Activated gamma-delta T cell (primary cell): Measurements from ENCODE around the gene TTLL3.
"Not testable (repeated sequence)": the region's sequence is repeated elsewhere in the genome, so short reads cannot be mapped to it uniquely, and the experiment has no call there.

ENCODE experiments used
- DNase-seq: peaks from one replicate; lab custom pipeline; 2025; lab: John Stamatoyannopoulos, UW
- total RNA-seq, 2 donors: gene quantifications; one replicate each; lab custom pipeline; 2026; lab: John Stamatoyannopoulos, UW

TTLL3 gene, protein sequence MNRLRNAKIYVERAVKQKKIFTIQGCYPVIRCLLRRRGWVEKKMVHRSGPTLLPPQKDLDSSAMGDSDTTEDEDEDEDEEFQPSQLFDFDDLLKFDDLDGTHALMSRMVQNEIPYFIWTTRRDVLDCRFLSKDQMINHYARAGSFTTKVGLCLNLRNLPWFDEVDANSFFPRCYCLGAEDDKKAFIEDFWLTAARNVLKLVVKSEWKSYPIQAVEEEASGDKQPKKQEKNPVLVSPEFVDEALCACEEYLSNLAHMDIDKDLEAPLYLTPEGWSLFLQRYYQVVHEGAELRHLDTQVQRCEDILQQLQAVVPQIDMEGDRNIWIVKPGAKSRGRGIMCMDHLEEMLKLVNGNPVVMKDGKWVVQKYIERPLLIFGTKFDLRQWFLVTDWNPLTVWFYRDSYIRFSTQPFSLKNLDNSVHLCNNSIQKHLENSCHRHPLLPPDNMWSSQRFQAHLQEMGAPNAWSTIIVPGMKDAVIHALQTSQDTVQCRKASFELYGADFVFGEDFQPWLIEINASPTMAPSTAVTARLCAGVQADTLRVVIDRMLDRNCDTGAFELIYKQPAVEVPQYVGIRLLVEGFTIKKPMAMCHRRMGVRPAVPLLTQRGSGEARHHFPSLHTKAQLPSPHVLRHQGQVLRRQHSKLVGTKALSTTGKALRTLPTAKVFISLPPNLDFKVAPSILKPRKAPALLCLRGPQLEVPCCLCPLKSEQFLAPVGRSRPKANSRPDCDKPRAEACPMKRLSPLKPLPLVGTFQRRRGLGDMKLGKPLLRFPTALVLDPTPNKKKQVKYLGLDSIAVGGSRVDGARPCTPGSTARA
- total RNA-seq: 25.5 to 27.8 reads per million in 2 donors

DNA sequence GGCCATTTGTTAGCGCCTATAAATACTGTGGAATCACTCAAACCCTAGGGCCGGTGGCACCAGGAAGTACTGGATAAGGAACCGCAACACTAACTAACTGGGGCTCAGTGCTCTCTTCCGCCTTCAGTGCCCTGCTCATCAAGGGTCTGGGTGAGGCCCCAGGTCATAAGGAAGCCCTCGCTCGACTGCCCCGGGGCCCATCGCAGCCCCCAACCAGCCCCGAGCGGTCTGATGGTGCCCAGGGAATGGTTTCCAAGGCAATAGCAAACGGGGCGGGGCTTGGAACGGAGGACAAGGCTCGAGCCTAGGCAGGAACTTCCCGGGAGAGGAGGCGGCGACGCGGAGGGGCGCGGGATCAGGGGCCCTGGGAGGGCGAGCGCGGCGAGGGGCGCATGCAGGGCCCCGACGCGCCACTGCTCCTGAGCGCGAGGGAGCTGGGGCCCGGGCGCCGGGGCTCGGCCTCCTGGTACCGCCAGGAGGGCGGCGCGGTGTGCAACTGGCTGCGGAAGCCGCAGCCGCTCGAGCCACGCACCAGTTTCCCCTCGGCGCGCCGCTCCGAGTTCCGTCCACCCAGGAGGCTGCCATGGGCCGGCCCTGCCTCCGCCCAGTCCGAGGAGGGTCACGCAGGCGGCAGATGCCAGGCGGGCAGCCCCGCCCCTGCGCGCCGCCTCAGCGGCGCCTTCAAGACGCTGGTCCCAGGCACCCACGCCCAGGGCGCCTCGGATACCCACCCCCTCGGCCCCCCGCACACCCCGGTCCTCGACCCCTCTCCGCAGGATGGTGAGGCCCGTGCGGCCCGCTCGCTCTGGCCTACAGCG is at the start of gene TTLL3:
Gene TTLL3, plus strand, starts transcription at position 648 of the 818 bp plus-strand sequence. CDS start 400 bp downstream, outside the sequence.
- DNase-seq: peak; percentile 23

DNA sequence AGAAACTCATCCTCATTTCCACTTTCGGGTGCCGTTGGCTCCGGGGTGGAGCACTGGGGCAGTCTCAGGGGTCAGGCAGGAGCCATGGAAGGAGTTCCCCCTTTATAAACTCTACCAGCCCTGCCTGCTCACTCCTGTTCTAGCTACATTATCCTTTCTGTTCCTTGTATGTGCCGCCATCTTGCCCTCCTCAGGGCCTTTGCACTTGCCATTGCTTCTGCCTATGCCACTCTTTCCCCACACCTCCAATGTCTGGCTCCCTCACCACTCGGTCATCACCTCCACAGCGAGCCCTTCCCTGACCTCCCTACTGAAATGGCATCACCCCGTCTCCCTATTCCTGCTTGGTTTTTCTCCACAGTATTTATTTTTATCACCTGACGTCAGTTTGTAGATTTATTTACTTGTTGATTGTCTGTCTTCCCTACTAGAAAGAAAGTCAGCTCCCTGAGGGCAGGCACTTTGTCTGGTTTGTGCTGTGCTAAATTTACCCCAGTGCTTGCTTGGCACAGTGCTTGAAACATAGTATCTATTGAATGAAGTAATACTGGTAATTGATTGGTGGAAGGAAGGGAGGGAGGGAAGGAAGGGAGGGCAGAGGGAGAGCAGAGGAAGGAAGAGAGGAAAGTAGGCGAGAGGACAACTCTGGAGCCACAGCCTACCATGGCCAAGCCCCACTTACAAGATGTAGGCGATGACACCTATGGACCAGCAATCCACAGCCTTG is 49.1 kb upstream of the TTLL3 start:
- DNase-seq: no peak

DNA sequence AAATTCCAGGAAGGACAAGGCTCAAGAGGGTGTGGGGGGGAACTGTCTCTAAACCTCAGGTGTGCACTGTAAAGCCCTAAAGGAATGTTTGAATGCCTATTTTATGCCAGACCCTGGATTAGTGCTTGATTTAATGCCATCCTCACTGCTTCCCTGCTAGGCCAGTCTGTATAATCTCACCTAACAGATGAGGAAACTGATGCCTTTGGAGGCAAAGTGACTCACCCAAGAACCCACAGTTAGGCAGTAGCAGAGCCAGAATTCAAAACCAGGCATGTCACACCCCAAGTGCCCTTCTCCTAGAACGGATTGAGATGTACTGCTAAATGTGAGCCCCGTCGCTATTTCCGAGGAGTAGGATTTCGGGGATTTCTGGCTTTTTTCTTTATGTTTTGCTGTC is 48.1 kb upstream of the TTLL3 start:
- DNase-seq: no peak

DNA sequence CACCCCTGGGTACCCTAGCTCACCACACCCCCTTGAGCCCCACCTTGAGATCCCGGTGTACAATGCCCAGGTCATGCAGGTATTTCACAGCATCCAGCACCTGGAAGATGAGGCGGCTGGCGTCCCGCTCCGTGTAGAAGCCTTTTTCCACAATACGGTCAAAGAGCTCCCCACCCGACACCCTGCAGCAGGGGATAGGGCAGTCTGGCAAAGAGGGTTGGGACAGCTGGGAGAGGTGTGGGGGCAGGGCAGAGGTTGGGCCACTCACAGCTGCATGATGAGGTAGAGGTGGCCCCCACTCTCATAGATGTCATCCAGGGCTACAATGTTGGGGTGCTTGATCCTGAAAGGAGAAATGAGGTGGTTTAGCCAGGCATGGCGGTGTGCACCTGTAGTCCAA is 47.2 kb upstream of the TTLL3 start:
- no peak for DNase-seq

DNA sequence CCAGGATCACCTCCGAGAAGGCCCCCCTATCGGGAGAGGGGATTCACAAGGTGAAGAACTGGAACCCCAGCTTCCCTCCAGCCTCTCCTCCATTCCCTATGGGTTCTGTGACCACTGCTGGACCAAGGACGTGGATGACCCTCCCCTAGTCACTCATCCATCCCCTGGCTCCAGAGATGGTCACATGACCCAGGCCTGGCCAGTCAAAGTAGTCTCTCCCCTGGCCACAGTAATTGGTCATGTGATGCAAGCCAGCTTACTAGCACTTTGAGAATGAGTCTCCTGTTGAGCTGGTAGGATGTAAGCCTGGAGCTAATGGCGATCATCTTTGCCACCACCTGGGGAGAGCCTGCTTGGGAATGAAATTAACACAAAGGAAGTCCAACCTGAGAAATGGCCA is 44.2 kb upstream of the TTLL3 start:
- DNase-seq: no peak

DNA sequence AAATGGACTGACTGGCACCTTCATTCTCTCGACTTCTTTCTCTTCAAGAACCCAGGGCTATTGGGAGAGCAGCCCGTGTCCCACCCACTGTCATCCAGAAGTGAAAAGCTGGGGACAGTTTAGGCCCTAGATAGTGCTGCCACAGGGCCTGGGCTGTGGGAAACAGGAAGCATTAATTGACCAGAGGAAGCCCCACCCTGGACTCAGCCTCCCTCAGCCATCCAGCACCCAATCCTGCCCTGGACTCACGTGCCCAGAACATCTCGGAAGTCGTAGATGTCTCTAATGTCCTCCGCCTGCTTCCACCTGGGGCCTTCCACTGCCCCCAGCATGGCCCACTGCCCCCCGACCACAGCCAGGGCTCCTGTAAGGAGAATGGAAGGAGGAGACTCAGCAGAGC is 42.6 kb upstream of the TTLL3 start:
- DNase-seq: no peak

DNA sequence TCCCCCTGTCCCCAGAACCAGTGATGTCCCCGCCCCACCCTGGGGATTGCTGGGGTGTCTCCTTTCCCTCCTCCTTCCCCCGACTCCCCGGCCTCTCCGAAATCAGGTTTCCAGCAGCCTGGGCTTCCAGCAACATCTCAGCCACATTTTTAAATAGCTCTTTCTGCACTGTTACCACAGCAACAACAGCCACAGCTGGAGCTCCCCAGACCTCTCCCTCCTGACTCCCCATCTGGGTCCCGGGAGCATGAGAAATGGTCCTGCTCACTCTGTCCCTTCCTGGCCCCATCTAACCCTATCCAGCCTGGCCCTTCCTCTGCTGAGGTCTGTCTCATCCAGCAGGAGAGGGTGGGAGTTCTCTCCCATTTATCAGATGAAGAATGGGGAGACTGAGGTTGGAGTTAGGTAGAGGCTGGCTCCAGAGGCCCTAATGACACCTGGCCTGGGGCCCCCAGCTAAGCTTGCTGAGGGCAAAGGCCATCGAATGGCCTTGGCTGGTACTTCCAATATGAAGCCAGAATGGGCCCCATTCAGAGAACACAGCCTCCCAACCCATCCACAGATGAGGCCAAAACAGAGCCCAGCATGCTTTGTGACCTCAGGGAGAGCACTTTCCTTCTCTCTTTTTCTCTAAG is 41.8 kb upstream of the TTLL3 start:
- no peak for DNase-seq

DNA sequence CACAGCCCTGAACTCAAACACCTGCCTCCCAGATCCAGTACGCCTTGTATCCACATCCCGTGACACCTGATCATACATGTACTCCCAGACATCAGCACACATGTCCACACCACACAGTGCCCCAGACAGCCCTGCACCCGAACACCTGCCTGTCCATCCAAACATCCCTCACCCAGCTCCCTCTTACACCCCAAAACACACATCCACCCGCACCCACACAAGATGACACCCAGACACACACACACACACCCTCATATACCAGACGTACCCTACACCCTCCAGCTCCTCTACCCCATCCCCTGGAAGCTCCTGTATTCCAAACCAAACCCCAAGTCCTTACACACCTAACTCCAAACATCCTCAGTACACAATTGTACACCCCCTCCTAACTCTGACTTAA is 41.0 kb upstream of the TTLL3 start:
- no peak for DNase-seq

DNA sequence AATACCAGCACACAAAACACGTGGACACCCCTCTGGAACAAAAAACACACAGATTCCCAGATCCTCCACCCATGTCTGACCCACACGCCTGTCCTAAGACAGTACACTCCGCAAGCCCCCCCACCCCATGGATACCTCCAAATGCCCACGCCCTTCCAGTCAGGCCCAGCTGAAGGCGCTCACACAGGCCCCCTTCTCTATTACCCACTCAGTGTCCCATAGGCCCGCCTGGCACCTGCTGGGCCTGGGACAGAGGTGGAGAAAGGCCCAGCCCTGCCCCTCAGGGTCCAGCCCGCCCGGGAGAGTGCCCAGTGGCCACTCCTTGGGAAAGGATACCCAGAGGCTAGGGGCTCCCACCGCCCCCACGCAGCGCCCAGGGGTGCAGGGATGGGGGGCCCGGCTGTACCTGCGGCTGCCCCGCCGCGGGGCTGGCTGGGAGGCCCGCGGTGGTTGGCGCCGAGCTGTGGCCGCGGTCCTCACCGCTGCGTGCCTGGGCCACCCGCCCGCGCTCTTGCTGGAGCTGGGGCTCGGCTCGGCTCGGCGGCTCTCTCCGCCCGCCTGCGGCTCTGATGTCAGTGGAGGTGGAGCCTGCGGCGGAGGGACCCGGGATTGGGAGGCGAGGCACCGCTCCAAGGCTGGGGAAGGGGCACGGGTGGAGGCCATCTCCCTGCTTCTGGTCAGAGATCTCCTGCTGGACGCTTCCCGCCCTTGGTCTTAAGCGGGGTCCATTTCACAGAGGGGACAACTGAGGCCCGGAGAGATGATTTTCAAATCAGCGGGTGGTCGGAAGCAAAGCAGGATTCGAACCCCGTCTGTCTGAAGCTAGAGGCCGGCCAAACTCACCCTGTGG is 40.4 kb upstream of the TTLL3 start, which contains the start of gene CAMK1:
Gene CAMK1, minus strand, starts transcription at position 522 of the 850 bp plus-strand sequence. CDS start 2,198 bp downstream, outside the sequence.
- peak; percentile 23 for DNase-seq

DNA sequence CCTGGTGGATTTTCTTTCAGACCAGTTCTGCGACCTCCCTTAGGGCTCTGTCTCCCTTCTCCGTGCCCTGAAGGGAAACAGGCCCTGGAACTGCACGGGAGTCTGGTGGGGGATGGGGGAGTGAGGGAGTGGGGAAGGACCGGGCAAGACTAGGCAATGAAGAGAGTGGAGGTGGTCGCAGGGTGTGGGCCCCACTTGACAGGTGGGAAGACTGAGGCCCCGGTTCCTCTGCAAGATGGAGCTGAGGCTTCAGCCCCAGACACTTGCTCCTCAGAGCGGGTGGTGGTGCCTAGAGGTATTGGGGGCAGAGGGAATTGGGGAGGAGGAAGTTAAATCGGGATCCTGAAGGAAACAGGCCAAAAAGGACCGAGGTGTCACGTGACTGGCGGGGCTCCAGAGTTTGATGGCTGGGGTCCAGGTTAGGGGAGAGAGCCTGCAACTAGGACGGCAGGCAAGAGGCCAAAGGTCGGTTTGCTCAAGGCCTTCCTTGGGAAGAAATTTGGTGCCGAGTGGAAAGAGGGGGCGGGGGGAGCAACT is 39.7 kb upstream of the TTLL3 start:
- DNase-seq: no peak

DNA sequence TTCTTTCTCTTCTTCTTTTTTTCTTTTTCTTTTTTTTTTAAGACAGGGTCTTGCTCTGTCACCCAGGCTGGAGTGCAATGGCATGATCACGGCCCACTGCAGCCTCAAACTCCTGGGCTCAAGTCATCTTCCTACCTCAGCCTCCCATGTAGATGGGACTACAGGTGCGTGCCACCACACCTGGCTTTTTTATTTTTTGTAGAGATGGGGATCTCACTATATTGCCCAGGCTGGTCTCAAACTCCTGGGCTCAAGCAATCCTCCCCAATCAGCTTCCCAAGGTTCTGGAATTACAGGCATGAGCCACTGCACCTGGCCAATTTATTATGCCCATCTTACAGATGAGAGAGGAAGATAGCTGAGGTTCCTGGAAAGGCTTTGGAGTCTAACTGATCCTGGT is 39.1 kb upstream of the TTLL3 start:
- DNase-seq: not testable (repeated sequence)

DNA sequence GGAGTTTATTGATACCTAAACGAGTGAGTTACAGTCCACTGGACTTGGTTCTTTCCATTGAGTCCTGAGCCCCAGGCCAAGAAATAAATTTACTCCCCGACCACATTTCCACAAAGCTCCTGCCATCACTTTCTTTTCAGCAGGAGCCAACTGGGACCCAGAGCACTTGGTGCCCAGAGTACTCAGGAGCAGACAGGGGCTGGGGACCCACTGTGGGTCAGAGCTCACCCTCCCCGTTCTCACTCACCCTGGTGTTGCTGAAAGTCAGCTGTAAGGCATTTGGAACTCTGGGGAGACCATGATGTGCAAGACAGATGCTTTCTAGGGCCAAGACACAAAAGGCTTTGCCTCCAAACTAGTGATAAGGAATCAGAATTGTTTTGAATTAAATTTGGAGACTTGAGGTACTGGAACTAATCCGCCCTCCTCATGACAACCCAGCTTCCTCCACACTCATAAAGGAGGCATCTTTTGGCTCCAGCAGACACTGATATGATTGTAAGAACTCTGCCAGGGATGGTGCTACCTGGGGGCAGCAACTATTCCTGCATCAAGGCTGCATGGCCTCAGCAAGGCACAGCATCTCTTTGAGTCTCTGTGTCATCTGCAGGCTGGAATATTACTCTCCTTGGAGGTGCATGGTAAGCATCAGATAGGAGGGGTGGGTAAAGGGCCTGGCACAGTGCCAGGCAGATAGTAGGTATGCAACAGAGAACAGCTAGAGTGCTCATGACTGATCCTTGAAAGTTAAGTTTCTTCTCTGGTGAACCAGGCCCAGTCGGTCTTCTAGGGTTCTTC is 33.0 kb upstream of the TTLL3 start:
- DNase-seq: no peak

DNA sequence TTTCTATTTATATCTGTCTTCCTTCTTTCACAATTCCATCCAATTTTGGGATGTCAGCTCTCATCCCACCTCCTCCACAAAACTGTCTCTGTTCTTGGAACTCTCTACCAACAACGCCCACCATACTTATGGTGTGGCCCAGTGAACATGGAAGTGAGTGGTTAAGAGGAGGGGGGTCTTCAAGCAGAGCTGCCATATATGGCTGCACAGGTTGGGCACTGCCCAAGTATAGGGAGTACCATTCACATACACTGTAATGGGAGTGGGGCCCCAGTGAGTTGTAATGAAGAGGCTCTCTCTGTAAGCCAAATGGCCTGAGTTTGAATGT is 32.4 kb upstream of the TTLL3 start:
- no peak for DNase-seq

DNA sequence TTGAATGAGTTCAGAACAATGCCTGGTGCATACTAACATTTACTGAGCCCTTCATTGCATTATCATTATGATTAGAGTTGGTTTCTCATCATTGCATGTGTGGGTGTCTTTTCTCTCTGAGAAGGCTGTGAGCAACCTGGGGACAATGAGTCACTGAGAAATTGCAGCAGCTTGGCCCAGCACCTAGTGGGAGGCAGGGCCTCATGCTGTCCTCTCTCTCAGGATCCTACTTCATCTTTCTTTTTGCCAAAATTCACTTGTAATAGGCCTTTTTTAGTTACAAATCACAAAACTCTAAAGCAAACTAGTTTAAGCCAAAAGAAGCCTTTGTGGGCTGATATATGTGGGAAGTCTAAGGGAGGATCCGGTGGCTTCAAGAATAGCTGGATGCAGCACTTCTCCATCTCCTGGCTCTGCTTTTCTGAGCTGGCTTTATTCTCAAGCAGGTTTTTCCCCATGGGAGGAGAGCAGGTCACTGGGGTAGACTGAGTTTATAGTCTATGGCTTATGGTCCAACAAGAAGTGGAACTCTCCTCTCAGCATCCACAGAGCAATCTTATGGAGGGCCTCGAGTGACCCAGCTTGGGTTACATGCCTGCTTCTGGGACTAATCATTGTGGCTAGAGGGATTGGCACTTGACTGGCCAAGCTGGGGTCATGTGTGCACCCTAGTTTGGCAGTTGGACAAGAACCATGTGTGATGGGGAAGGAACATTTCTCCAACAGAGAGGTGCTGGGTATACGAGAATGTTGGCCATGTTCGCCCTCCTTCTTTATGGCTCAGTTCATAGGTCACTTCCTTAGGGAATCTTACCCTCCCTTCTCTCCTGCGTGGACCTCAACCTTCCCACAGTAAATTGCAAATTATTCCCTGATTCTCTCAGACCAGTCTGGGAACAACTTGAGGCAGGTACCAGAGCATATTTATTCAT is 31.7 kb upstream of the TTLL3 start:
- no peak for DNase-seq

DNA sequence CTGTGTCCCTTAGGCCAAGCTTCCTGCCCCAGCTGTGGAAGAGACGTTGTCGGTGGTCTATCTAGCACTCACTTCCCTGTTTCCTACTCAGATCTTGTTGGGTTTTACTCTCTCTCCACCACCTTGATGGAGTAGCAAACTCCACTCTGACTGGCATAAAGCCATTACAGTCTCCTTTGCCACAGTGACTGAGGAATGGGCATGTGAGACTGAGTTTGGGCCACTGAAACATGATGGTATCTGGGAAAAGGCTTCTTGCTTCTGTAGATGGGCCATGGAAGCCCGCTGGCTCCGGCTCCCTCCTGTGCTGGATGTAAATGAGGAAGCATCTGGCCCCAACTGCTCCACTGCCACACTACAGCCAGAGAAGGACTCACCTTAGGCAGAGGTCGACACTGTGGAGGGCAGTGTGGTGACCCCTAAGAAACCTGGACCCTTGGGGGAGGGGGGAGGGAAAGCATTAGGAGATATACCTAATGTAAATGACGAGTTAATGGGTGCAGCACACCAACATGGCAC is 30.9 kb upstream of the TTLL3 start:
- no peak for DNase-seq

DNA sequence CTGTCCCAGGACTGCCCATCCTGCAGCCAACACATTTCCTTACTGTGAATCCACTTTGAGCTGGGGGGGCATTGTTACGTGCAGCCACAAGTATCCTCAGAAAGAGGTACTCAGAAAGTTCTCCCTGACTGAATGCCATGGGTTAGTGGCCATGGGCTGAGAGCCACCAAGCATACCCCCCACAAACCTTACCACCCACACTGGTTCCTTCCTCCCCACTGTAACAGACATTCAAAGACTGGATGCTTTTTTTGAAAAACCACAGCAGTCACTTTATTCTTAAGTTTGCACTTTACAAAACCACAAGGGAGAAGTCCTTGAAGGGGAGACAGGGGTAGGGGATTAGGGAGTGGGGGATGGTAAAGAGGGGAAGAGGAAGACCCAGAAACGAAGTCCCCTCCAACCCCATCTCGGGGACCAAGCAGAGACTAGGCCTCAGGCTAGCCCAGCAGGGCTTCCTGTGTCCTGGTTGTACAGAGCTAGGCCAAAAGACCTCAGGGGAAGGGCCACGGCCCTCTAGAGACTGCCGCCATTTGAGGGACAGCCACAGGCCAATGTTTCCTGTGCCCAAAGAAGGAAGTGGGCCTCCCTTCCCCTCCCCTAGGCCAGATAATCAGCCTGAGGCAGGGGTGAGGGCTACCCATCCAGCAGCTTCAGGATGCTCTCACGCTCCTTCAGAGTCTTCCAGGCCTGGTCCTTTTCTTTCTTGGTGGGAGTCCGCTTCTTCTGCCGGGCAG is 30.2 kb upstream of the TTLL3 start:
- DNase-seq: no peak

DNA sequence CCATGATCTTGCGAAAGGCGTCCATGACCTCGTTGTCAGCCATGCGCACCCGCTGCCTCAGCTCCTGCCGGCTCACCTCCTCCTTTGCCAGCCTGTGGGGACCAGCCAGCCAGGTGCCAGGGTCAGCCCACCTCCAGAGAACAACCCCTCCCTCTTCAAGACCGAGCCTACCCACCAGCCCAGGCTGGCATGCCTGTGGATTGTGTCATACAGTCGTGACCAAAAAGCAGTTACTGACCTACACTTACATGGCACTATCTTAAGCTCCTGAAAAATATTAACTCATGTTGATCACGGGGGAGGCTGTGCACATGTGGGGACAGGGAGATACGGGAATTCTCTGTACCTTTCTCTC is 29.6 kb upstream of the TTLL3 start:
- no peak for DNase-seq
